Epithelial cell of esophagus (primary cell): ENCODE measurements around the gene FBXL13.

ENCODE experiments used
- DNase-seq: peaks from one replicate; pipeline ENCODE4 v3.0.0; 2010; ENCODE audit warnings: low read depth
- H3K4me3 ChIP-seq: 2 replicates; pipeline ENCODE4 v1.5.1; 2011; ENCODE audit warnings: mild to moderate bottlenecking, low read length, control low read depth
- CTCF ChIP-seq: IDR thresholded peaks from 2 replicates; pipeline ENCODE4 v1.5.1; 2011; ENCODE audit warnings: low read depth, mild to moderate bottlenecking, low read length, control low read depth, inconsistent platforms; ENCODE audit not compliant: insufficient read depth; ENCODE audit errors: missing control alignments

FBXL13 gene

GRCh38 chr7:102859799-102860125 lies 214.8 kb downstream of the FBXL13 start:
- H3K4me3 ChIP-seq: no peak overlapping the region
- no peak for TF ChIP-seq CTCF
- no peak for DNase-seq

GRCh38 chr7:102859084-102859798 lies 215.4 kb downstream of the FBXL13 start:
- no peak for TF ChIP-seq CTCF
- no peak for DNase-seq
- no peak overlapping the region for H3K4me3 ChIP-seq

- no peak for TF ChIP-seq CTCF
- DNase-seq: no peak
- H3K4me3 ChIP-seq: no peak overlapping the region
Measured at GRCh38 chr7:102856036-102856435, 218.6 kb downstream of the FBXL13 start.

GRCh38 chr7:102849538-102849937 lies 225.1 kb downstream of the FBXL13 start:
- TF ChIP-seq CTCF: no peak
- no peak for DNase-seq
- no peak overlapping the region for H3K4me3 ChIP-seq

GRCh38 chr7:102849079-102849478 lies 225.5 kb downstream of the FBXL13 start:
- no peak for TF ChIP-seq CTCF
- no peak overlapping the region for H3K4me3 ChIP-seq
- DNase-seq: no peak

- DNase-seq: no peak
- H3K4me3 ChIP-seq: no peak overlapping the region
- no peak for TF ChIP-seq CTCF
Measured at GRCh38 chr7:102845346-102845745, 229.2 kb downstream of the FBXL13 start.

GRCh38 chr7:102843850-102844249 lies 230.7 kb downstream of the FBXL13 start:
- H3K4me3 ChIP-seq: no peak overlapping the region
- TF ChIP-seq CTCF: no peak
- DNase-seq: no peak
